Liver (tissue), 9 donors: Measurements from ENCODE around the gene SMARCA1. TPM values are rescaled to one million over a fixed set of nuclear protein-coding genes. Genes with fewer than 3 reads are reported as not detected.
A peak's percentile ranks its signal among the peaks of the same experiment; 100 is the strongest.

Source experiments
- DNase-seq: peaks from one replicate; pipeline ENCODE4 v3.0.0-alpha.2; 2017; ENCODE audit warnings: low spot score
- H3K27ac ChIP-seq, 2 donors: one replicate each; pipeline ENCODE4 v1.7.0; 2013; ENCODE audit warnings: inconsistent platforms in 2 of 2, low read length in 2 of 2, control low read depth in 1 of 2, low read depth in 1 of 2, mild to moderate bottlenecking in 1 of 2
- H3K27me3 ChIP-seq, 4 donors: one replicate each; pipeline versions ENCODE4 v1.6.1 to v1.7.0; 2013; ENCODE audit warnings: low read length in 3 of 4, inconsistent platforms in 1 of 4, mild to moderate bottlenecking in 1 of 4, moderate library complexity in 1 of 4; ENCODE audit not compliant: control insufficient read depth in 4 of 4, insufficient read depth in 4 of 4
- H3K36me3 ChIP-seq, 4 donors: one replicate each; pipeline versions ENCODE4 v1.6.1 to v1.7.0; 2013; ENCODE audit warnings: low read length in 3 of 4, mild to moderate bottlenecking in 3 of 4, low read depth in 1 of 4, moderate library complexity in 1 of 4; ENCODE audit not compliant: control insufficient read depth in 4 of 4, insufficient read depth in 3 of 4
- H3K4me1 ChIP-seq, 4 donors: one replicate each; pipeline versions ENCODE4 v1.6.1 to v1.7.0; 2013; ENCODE audit warnings: low read length in 3 of 4, mild to moderate bottlenecking in 3 of 4, moderate library complexity in 1 of 4; ENCODE audit not compliant: control insufficient read depth in 4 of 4, insufficient read depth in 4 of 4
- H3K4me3 ChIP-seq, 3 donors: one replicate each; pipeline versions ENCODE4 v1.6.1 to v1.7.0; 2013; ENCODE audit warnings: low read length in 3 of 3, control low read depth in 1 of 3, low read depth in 1 of 3, mild to moderate bottlenecking in 1 of 3
- H3K9ac ChIP-seq, 2 donors: one replicate each; pipeline ENCODE4 v1.7.0; 2013; ENCODE audit warnings: low read length in 2 of 2, mild to moderate bottlenecking in 2 of 2, moderate library complexity in 2 of 2, control low read depth in 1 of 2, low read depth in 1 of 2
- H3K9me3 ChIP-seq, 4 donors: one replicate each; pipeline versions ENCODE4 v1.6.1 to v1.7.0; 2013; ENCODE audit warnings: low read length in 3 of 4; ENCODE audit not compliant: control insufficient read depth in 4 of 4
- ATF3 ChIP-seq: IDR thresholded peaks from 2 replicates; pipeline ENCODE4 v1.6.1; 2016; ENCODE audit warnings: antibody characterized with exemption
- CTCF ChIP-seq: fragments of 150-350 bp; IDR thresholded peaks from 2 replicates; pipeline ENCODE4 v1.5.1; 2017; ENCODE audit warnings: improper control_type of control experiment, low read depth, low read length; ENCODE audit not compliant: missing input control
- EGR1 ChIP-seq, 2 donors: IDR thresholded peaks; 2 replicates each; pipeline ENCODE4 v1.6.1; 2016 to 2018; ENCODE audit warnings: antibody characterized with exemption in 2 of 2, low read depth in 2 of 2
- FOXA1 ChIP-seq: IDR thresholded peaks from 2 replicates; pipeline ENCODE4 v1.6.1; 2016; ENCODE audit warnings: antibody characterized with exemption
- FOXA2 ChIP-seq: IDR thresholded peaks from 2 replicates; pipeline ENCODE4 v1.6.1; 2016; ENCODE audit warnings: antibody characterized with exemption
- GABPA ChIP-seq, 2 donors: IDR thresholded peaks in 1 of 2; conservative IDR thresholded peaks in 1 of 2; 2 replicates each; pipeline ENCODE4 v1.6.1; 2016; ENCODE audit warnings: antibody characterized with exemption in 2 of 2, mild to moderate bottlenecking in 1 of 2, moderate library complexity in 1 of 2
- HNF4A ChIP-seq, 2 donors: conservative IDR thresholded peaks; 2 replicates each; pipeline ENCODE4 v1.6.1; 2016; ENCODE audit warnings: antibody characterized with exemption in 2 of 2, mild to moderate bottlenecking in 2 of 2
- HNF4G ChIP-seq: IDR thresholded peaks from 2 replicates; pipeline ENCODE4 v1.6.1; 2016; ENCODE audit warnings: antibody characterized with exemption
- JUND ChIP-seq, 2 donors: IDR thresholded peaks; 2 replicates each; pipeline ENCODE4 v1.6.1; 2016; ENCODE audit warnings: antibody characterized with exemption in 2 of 2
- NR2F2 ChIP-seq: IDR thresholded peaks from 2 replicates; pipeline ENCODE4 v1.6.1; 2016; ENCODE audit warnings: antibody characterized with exemption
- RXRA ChIP-seq, 2 donors: IDR thresholded peaks; 2 replicates each; pipeline ENCODE4 v1.6.1; 2017 to 2018; ENCODE audit warnings: antibody characterized with exemption in 2 of 2, mild to moderate bottlenecking in 1 of 2
- SP1 ChIP-seq: IDR thresholded peaks from 2 replicates; pipeline ENCODE4 v1.6.1; 2018; ENCODE audit warnings: antibody characterized with exemption, mild to moderate bottlenecking
- TAF1 ChIP-seq: conservative IDR thresholded peaks from 2 replicates; pipeline ENCODE4 v1.6.1; 2016; ENCODE audit warnings: antibody characterized with exemption, mild to moderate bottlenecking
- YY1 ChIP-seq: IDR thresholded peaks from 2 replicates; pipeline ENCODE4 v1.6.1; 2016; ENCODE audit warnings: antibody characterized with exemption, mild to moderate bottlenecking
- WGBS: extraction: QIAGEN DNeasy Blood & Tissue Kit; methylation state at CpG from one replicate; pipeline ENCODE4 v1.1.7; 2013; 5-methylcytosine and 5-hydroxymethylcytosine counted together
- polyA plus RNA-seq, 2 donors: library from polyadenylated mRNA; stranded (reverse) in 1 of 2; unstranded in 1 of 2; fragments of 200-250 nt in 1 of 2; fragments of >200 nt in 1 of 2; fragmentation: Nextera tagmentation in 1 of 2; extraction: Ambion mirVana in 1 of 2; gene quantifications; one replicate each; pipeline versions ENCODE4 v1.2.1 to v1.2.3, GENCODE V29; 2013 to 2015
- total RNA-seq, 2 donors: library from RNA; depleted of rRNA; stranded (reverse); fragments of >200 nt; gene quantifications; one replicate each; pipeline ENCODE4 v1.2.3, GENCODE V29; 2014
- TF ChIP-seq, protein P1 (sequence below): IDR thresholded peaks from 2 replicates; pipeline ENCODE4 v1.6.1; 2016; ENCODE audit warnings: antibody characterized with exemption
- donor health status: healthy.
- donor health status: healthy.
- donor health status: healthy.
- donor health status: healthy.
- donor health status: healthy.

The SMARCA1 gene
- total and polyA plus RNA-seq, 4 donors = 14.7 to 44.2 (median 23.9) TPM

- no peak overlapping the region for H3K9ac ChIP-seq
- TF ChIP-seq, protein P1, sequence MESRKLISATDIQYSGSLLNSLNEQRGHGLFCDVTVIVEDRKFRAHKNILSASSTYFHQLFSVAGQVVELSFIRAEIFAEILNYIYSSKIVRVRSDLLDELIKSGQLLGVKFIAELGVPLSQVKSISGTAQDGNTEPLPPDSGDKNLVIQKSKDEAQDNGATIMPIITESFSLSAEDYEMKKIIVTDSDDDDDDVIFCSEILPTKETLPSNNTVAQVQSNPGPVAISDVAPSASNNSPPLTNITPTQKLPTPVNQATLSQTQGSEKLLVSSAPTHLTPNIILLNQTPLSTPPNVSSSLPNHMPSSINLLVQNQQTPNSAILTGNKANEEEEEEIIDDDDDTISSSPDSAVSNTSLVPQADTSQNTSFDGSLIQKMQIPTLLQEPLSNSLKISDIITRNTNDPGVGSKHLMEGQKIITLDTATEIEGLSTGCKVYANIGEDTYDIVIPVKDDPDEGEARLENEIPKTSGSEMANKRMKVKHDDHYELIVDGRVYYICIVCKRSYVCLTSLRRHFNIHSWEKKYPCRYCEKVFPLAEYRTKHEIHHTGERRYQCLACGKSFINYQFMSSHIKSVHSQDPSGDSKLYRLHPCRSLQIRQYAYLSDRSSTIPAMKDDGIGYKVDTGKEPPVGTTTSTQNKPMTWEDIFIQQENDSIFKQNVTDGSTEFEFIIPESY = no peak
- no peak for TF ChIP-seq RXRA (IDR thresholded peaks at IDR 0.05)
- TF ChIP-seq YY1 = no peak
- TF ChIP-seq CTCF = no peak
- no peak for TF ChIP-seq JUND (IDR thresholded peaks at IDR 0.05)
- TF ChIP-seq FOXA1 = no peak
- no peak for TF ChIP-seq FOXA2
- no peak for TF ChIP-seq ATF3
- no peak for TF ChIP-seq EGR1 (IDR thresholded peaks at IDR 0.05; ENCODE audit: low read depth in 2 of 2)
- TF ChIP-seq SP1 = no peak
- TF ChIP-seq HNF4G = no peak
- H3K4me1 ChIP-seq = peaks cover 0 to 9% (median 2%) of the 10 kb centered on the region in 4 donors
- H3K27ac ChIP-seq = no peak overlapping the region
- no peaks in the 10 kb centered on the region for H3K9me3 ChIP-seq
- no peaks in the 10 kb centered on the region for H3K27me3 ChIP-seq
- DNase-seq = no peak
- H3K36me3 ChIP-seq = peaks cover 0 to 3% (median under 1%) of the 10 kb centered on the region in 4 donors
- WGBS = 94% methylated on average over 3 of the region's 3 CpGs
- no peak overlapping the region for H3K4me3 ChIP-seq
Observed at GRCh38 chrX:129516402-129516801, 6.9 kb downstream of the SMARCA1 start.

DNA sequence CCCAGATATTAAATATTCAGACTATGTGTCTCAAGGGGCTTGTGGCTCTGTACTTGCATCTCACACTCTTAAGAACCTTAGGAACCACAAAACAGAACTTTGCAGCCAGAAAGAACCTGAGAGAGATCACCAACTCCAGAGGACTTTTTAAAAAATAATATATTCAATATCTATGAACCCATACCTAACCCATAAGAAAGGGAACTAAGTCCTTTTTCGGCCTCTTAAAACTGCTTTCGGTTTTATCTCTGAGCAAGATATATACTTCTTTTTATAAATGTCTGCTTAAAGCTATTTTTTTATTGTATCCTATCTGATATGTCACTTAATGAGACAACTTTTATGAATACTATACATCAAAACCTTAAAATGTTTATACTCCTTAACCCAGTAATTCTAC is 10.9 kb downstream of the SMARCA1 start:
- Histone ChIP-seq H3K27me3 (no peaks in the 10 kb centered on the region), H3K9ac (no peak overlapping the region), H3K9me3 (no peaks in the 10 kb centered on the region), H3K27ac (no peak overlapping the region), H3K4me1 (peaks cover 0 to 5% (median 0%) of the 10 kb centered on the region in 4 donors), H3K36me3 (peaks cover 0 to 8% (median 3%) of the 10 kb centered on the region in 4 donors), H3K4me3 (no peak overlapping the region)
- TF ChIP-seq NR2F2 = no peak
- no peak for TF ChIP-seq GABPA (IDR thresholded peaks at IDR 0.05 in 1 of 2, conservative IDR thresholded peaks at IDR 0.05 in 1 of 2)
- no peak for TF ChIP-seq HNF4A (conservative IDR thresholded peaks at IDR 0.05)
- TF ChIP-seq RXRA (IDR thresholded peaks at IDR 0.05) = no peak
- no peak for TF ChIP-seq YY1
- no peak for TF ChIP-seq FOXA1
- WGBS = 92% methylated on average over 2 of the region's 2 CpGs
- DNase-seq = no peak

- Histone ChIP-seq H3K4me1 (peaks cover 0 to 5% (median 0%) of the 10 kb centered on the region in 4 donors), H3K36me3 (peaks cover 0 to 9% (median 6%) of the 10 kb centered on the region in 4 donors), H3K9me3 (no peaks in the 10 kb centered on the region), H3K27ac (no peak overlapping the region), H3K9ac (no peak overlapping the region), H3K4me3 (no peak overlapping the region), H3K27me3 (no peaks in the 10 kb centered on the region)
- DNase-seq = no peak
- TF ChIP-seq ATF3 (no peak), FOXA2 (no peak), TAF1 (peak; percentile 13), HNF4G (peak; percentile 52), FOXA1 (no peak), HNF4A (conservative IDR thresholded peaks at IDR 0.05) (peak; percentile 81 to 82), RXRA (IDR thresholded peaks at IDR 0.05) (peak in 1 of 2 donors; percentile 20), JUND (IDR thresholded peaks at IDR 0.05) (no peak), NR2F2 (no peak), GABPA (IDR thresholded peaks at IDR 0.05 in 1 of 2, conservative IDR thresholded peaks at IDR 0.05 in 1 of 2) (no peak), SP1 (peak; percentile 35)
- TF ChIP-seq, protein P1 = no peak
- 39% methylated on average over 5 of the region's 5 CpGs for WGBS
Observed at GRCh38 chrX:129511689-129512088, 11.6 kb downstream of the SMARCA1 start.
